Effector memory CD8-positive, alpha-beta T cell (primary cell): Measurements from ENCODE around the gene PCNX3.

Source experiments
- ATAC-seq: fragments of 150-1000 bp; cut with Tn5 transposase; replicated peaks from 2 replicates; pipeline ENCODE4 v1.10.0; 2021; ENCODE audit warnings: mild to moderate bottlenecking, moderate library complexity
- DNase-seq, 3 experiments: peaks; one replicate each; pipeline ENCODE4 v3.0.0; 2021
- H3K27ac Mint-ChIP-seq, 2 donors: one replicate each; pipeline ENCODE4 v1.8.0; 2022; ENCODE audit warnings: mild to moderate bottlenecking in 2 of 2, mixed read lengths in 2 of 2, moderate library complexity in 2 of 2
- H3K27me3 Mint-ChIP-seq, 2 donors: one replicate each; pipeline ENCODE4 v1.8.0; 2022; ENCODE audit warnings: mixed read lengths in 2 of 2
- H3K36me3 Mint-ChIP-seq: one replicate; pipeline ENCODE4 v1.8.0; 2022; ENCODE audit warnings: mild to moderate bottlenecking, moderate library complexity, mixed read lengths; ENCODE audit not compliant: insufficient read depth
- H3K4me1 Mint-ChIP-seq, 2 donors: one replicate each; pipeline ENCODE4 v1.8.0; 2022; ENCODE audit warnings: low read depth in 2 of 2, mixed read lengths in 2 of 2
- H3K4me3 Mint-ChIP-seq, 2 donors: one replicate each; pipeline ENCODE4 v1.8.0; 2022; ENCODE audit warnings: mild to moderate bottlenecking in 2 of 2, mixed read lengths in 2 of 2, moderate library complexity in 2 of 2
- H3K9me3 Mint-ChIP-seq, 2 donors: one replicate each; pipeline ENCODE4 v1.8.0; 2022; ENCODE audit warnings: mixed read lengths in 2 of 2

The PCNX3 gene

GRCh38 chr11:65586247-65586630, 29.3 kb upstream of the PCNX3 start:
- peaks cover 37% of the 10 kb centered on the region for H3K36me3 Mint-ChIP-seq
- peak overlapping the region; percentile 28 to 78 for H3K27ac Mint-ChIP-seq
- no peak for DNase-seq
- H3K27me3 Mint-ChIP-seq: no peaks in the 10 kb centered on the region
- H3K4me3 Mint-ChIP-seq: no peak overlapping the region
- peaks cover 33 to 34% of the 10 kb centered on the region in 2 donors for H3K4me1 Mint-ChIP-seq
- no peak for ATAC-seq
- H3K9me3 Mint-ChIP-seq: no peaks in the 10 kb centered on the region

- DNase-seq: no peak
- no peaks in the 10 kb centered on the region for H3K9me3 Mint-ChIP-seq
- no peaks in the 10 kb centered on the region for H3K27me3 Mint-ChIP-seq
- H3K4me3 Mint-ChIP-seq: peak overlapping the region in 1 of 2 donors; percentile 4
- peaks cover 41% of the 10 kb centered on the region for H3K36me3 Mint-ChIP-seq
- H3K27ac Mint-ChIP-seq: peak overlapping the region in 1 of 2 donors; percentile 78
- ATAC-seq: no peak
- H3K4me1 Mint-ChIP-seq: peaks cover 32 to 33% of the 10 kb centered on the region in 2 donors
Measured at GRCh38 chr11:65586676-65587075, 28.9 kb upstream of the PCNX3 start.

- Mint-ChIP-seq H3K27me3 (no peaks in the 10 kb centered on the region), H3K27ac (peak overlapping the region; percentile 88 to 94), H3K4me3 (peak overlapping the region; percentile 64 to 66), H3K9me3 (no peaks in the 10 kb centered on the region), H3K36me3 (peaks cover 40% of the 10 kb centered on the region), H3K4me1 (peaks cover 16 to 25% of the 10 kb centered on the region in 2 donors)
- DNase-seq (peak; percentile 70 to 75 (median 74)), ATAC-seq (peak; percentile 88)
Measured at GRCh38 chr11:65588199-65589054, 27.1 kb upstream of the PCNX3 start.

- H3K9me3 Mint-ChIP-seq: no peaks in the 10 kb centered on the region
- no peaks in the 10 kb centered on the region for H3K27me3 Mint-ChIP-seq
- ATAC-seq (peak; percentile 28), DNase-seq (no peak)
- H3K36me3 Mint-ChIP-seq: peaks cover 33% of the 10 kb centered on the region
- no peak overlapping the region for H3K4me3 Mint-ChIP-seq
- peaks cover 16 to 25% of the 10 kb centered on the region in 2 donors for H3K4me1 Mint-ChIP-seq
- peak overlapping the region in 1 of 2 donors; percentile 94 for H3K27ac Mint-ChIP-seq
Measured at GRCh38 chr11:65589444-65590239, 25.9 kb upstream of the PCNX3 start.

- no peak for ATAC-seq
- Mint-ChIP-seq H3K4me1 (peaks cover 21 to 30% of the 10 kb centered on the region in 2 donors), H3K27ac (peak overlapping the region in 1 of 2 donors; percentile 73), H3K36me3 (peaks cover 33% of the 10 kb centered on the region), H3K27me3 (no peaks in the 10 kb centered on the region), H3K9me3 (no peaks in the 10 kb centered on the region), H3K4me3 (no peak overlapping the region)
- no peak for DNase-seq
Measured at GRCh38 chr11:65590240-65590738, 25.3 kb upstream of the PCNX3 start.

GRCh38 chr11:65591939-65592857, 23.4 kb upstream of the PCNX3 start:
- ATAC-seq (no peak), DNase-seq (no peak)
- Mint-ChIP-seq H3K36me3 (peaks cover 29% of the 10 kb centered on the region), H3K4me1 (peaks cover 26 to 29% of the 10 kb centered on the region in 2 donors), H3K27me3 (no peaks in the 10 kb centered on the region), H3K27ac (no peak overlapping the region), H3K9me3 (no peaks in the 10 kb centered on the region), H3K4me3 (no peak overlapping the region)

- Mint-ChIP-seq H3K4me3 (peak overlapping the region in 1 of 2 donors; percentile 14), H3K27me3 (no peaks in the 10 kb centered on the region), H3K27ac (peak overlapping the region; percentile 44 to 73), H3K36me3 (peaks cover 34% of the 10 kb centered on the region), H3K9me3 (no peaks in the 10 kb centered on the region), H3K4me1 (peaks cover 21% of the 10 kb centered on the region in 2 donors)
- DNase-seq (no peak), ATAC-seq (no peak)
Measured at GRCh38 chr11:65592858-65593517, 22.6 kb upstream of the PCNX3 start.

- Mint-ChIP-seq H3K36me3 (peaks cover 32% of the 10 kb centered on the region), H3K9me3 (no peaks in the 10 kb centered on the region), H3K4me1 (peaks cover 13% of the 10 kb centered on the region in 2 donors), H3K27me3 (no peaks in the 10 kb centered on the region), H3K27ac (peak overlapping the region; percentile 44 to 73), H3K4me3 (peak overlapping the region in 1 of 2 donors; percentile 14)
- peak in 1 of 3 experiments; percentile 40 for DNase-seq
- peak; percentile 61 for ATAC-seq
Measured at GRCh38 chr11:65593518-65594414, 21.8 kb upstream of the PCNX3 start.

GRCh38 chr11:65595131-65595530, 20.4 kb upstream of the PCNX3 start:
- Mint-ChIP-seq H3K4me3 (no peak overlapping the region), H3K27ac (peak overlapping the region in 1 of 2 donors; percentile 73), H3K4me1 (peaks cover 10% of the 10 kb centered on the region in 2 donors), H3K9me3 (no peaks in the 10 kb centered on the region), H3K27me3 (no peaks in the 10 kb centered on the region), H3K36me3 (peaks cover 30% of the 10 kb centered on the region)
- DNase-seq: no peak
- ATAC-seq: no peak

- Mint-ChIP-seq H3K9me3 (no peaks in the 10 kb centered on the region), H3K4me3 (peak within 1 kb of the TSS in 1 of 2 donors; percentile 52), H3K36me3 (peaks cover 25% of the 10 kb centered on the region), H3K27me3 (no peaks in the 10 kb centered on the region), H3K4me1 (peaks cover 10% of the 10 kb centered on the region in 2 donors), H3K27ac (peak within 1 kb of the TSS in 1 of 2 donors; percentile 81)
- no peak for DNase-seq
- peak; percentile 12 for ATAC-seq
Measured at GRCh38 chr11:65595543-65596281, 19.9 kb upstream of the PCNX3 start, which contains the start of gene KCNK7. KCNK7 (minus strand) TSS chr11:65595800; CDS start chr11:65595772, 28 bp downstream.

GRCh38 chr11:65596520-65596919, 19.1 kb upstream of the PCNX3 start:
- H3K36me3 Mint-ChIP-seq: peaks cover 21% of the 10 kb centered on the region

More at GRCh38 chr11:65596520-65596919, 19.1 kb upstream of the PCNX3 start:
- no peak for DNase-seq
- no peaks in the 10 kb centered on the region for H3K9me3 Mint-ChIP-seq
- ATAC-seq: no peak
- peak overlapping the region in 1 of 2 donors; percentile 81 for H3K27ac Mint-ChIP-seq
- H3K27me3 Mint-ChIP-seq: no peaks in the 10 kb centered on the region
- H3K4me3 Mint-ChIP-seq: no peak overlapping the region
- peaks cover 10% of the 10 kb centered on the region in 2 donors for H3K4me1 Mint-ChIP-seq
